HG02678 (cell line): ENCODE results near the gene SEC14L6.

Experiments used
- ATAC-seq: cut with Tn5 transposase; IDR thresholded peaks from one replicate; pipeline ENCODE4 v1.9.1; 2021; ENCODE audit warnings: mild to moderate bottlenecking, moderate library complexity; ENCODE audit not compliant: unreplicated experiment

The SEC14L6 gene

DNA sequence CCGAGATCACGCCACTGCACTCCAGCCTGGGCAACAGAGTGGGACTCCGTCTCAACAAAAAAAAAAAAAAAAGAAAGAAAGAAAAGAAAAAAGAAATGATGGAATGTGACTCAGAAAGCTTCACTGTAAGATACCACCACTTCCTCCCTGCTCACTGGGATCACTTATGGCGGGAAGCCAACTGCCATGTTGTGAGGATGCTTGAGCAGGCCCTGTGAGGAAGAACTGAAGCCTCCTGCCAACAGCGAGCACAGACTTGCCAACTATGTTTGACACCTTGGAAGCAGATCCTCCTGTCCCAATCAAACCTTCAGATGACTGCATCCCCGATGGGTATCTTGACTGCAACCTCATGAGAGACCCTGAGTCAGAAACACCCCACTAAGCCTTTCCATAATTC lies 8.3 kb downstream of the SEC14L6 start:
- ATAC-seq, result no peak

GRCh38 chr22:30537083-30537731 lies 9.3 kb downstream of the SEC14L6 start:
- ATAC-seq, result no peak

GRCh38 chr22:30535182-30535581 lies 11.4 kb downstream of the SEC14L6 start:
- ATAC-seq, result no peak

GRCh38 chr22:30531651-30532608 lies 14.6 kb downstream of the SEC14L6 start:
- no peak for ATAC-seq

- no peak for ATAC-seq
Measured at GRCh38 chr22:30526656-30527055, 19.9 kb downstream of the SEC14L6 start.

DNA sequence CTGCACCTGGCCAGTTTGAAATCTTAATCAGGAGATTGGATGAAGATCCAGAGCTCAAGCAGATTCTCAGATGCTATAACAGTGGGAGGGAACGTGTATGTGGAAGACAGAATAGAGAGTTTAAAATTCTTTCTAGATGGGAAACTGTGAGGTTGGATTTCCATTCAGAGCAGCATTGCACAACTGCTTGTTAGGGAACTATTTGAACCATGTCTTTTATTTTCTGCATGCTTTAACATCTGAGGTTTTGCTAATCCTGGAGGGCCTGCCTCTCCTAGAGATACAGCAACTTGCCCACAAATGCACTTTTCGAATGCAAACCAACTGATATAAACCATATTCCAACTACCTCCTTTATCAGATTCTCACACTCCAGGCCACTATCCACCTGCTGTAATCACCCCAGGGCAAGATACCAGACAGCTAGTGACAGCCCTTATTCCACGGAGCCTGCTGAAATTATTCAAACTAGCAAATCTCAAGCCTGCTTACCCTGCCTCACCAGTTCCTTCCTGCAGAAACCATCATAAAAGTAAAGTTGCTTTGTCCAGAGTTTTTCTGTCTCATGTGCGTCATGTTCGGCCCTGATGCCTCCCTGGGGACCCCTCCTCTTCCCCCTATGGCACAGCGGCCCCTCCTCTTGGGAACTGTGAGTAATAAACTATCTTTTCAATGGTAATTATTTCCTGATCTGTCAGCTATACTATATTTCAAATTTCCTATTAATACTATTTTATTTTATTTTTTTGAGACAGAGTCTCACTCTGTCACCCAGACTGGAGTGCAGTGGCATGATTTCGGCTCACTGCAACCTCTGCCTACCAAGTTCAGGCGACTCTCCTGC lies 22.7 kb downstream of the SEC14L6 start:
- no peak for ATAC-seq

- ATAC-seq, result no peak
Measured at GRCh38 chr22:30521368-30522156, 25.0 kb downstream of the SEC14L6 start.

- no peak for ATAC-seq
Measured at GRCh38 chr22:30519842-30520425, 26.6 kb downstream of the SEC14L6 start.

GRCh38 chr22:30516731-30517130 lies 29.8 kb downstream of the SEC14L6 start:
- no peak for ATAC-seq

- no peak for ATAC-seq
Measured at GRCh38 chr22:30516273-30516672, 30.3 kb downstream of the SEC14L6 start.

DNA sequence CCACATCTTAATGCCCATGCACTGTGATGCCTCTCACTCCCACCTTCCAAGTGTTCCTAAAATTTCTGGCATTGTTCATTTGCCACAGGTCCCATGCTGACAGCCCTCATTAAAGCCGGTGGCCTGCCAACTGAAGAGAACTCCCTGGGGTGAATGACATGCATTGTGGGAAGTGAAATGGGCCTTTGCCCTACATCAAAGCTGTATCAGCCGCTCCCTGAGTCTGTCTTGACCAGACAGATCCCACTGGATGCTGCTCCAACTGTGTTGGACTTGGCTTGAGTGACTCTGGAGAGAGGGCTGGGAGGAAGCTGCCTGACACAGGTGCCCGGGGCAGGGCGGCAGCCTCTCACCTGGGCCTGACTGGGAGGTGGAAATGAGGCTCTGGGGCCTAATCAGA lies 32.3 kb downstream of the SEC14L6 start:
- ATAC-seq, result no peak

DNA sequence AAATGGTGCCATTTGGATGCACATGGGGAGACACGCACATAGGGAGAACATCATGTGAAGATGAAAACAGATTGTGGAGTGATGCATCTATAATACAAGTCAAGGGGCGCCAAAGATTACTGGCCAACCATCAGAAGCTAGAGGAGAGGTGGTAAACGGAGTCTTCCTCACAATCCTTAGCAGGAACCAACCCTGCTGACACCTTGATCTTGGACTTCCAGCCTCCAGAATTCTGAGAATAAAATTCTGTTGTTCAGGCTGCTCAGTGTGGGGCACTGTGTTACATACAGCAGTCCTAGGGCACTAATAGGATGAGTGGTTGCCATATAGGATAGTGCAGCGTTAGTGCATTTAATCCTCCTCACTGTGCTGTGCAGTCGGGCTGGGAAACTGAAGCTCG lies 33.1 kb downstream of the SEC14L6 start:
- no peak for ATAC-seq

- ATAC-seq, result no peak
Measured at GRCh38 chr22:30511911-30512310, 34.6 kb downstream of the SEC14L6 start.

DNA sequence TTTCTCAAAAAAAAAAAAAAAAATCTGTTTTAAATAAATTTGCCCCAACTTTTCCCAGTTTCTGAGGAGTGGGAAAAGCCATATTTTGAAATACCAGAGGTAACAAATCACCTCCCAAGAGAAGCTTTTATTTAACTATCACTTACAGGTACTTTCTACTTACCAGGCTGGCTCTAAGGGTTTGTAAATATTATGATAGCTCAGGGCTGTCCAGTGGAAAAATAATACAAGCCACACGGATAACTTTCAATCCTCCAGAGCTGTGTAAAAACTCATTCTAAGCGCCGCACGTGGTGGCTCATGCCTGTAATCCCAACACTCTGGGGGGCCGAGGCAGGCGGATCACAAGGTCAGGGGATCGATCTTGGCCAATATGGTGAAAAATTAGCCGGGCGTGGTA lies 35.4 kb downstream of the SEC14L6 start:
- no peak for ATAC-seq

GRCh38 chr22:30508216-30508615 lies 38.3 kb downstream of the SEC14L6 start:
- ATAC-seq, result no peak

- no peak for ATAC-seq
Measured at GRCh38 chr22:30507670-30508069, 38.9 kb downstream of the SEC14L6 start.

GRCh38 chr22:30506507-30506968 lies 40.0 kb downstream of the SEC14L6 start:
- no peak for ATAC-seq

GRCh38 chr22:30503551-30503950 lies 43.0 kb downstream of the SEC14L6 start:
- no peak for ATAC-seq

DNA sequence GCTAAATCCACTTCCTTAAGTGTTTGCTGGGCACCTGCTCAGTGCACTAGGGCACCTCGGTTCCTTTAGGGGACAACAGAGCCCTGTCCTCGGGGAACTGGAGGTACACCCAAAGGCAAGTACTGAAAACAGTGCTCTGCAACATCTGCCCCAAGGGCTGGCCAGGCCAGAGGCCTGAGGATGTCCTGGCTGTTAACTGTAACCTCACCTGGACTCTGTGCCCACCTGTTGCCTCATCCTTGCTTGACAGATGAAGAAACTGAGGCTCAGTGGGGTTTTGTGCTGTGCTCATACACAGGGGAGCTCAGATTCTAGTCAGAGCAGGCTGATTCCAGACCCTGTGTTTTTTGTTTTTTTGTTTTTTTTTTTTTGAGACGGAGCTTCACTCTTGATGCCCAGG lies 43.6 kb downstream of the SEC14L6 start:
- no peak for ATAC-seq

- ATAC-seq, result no peak
Measured at GRCh38 chr22:30502153-30502552, 44.4 kb downstream of the SEC14L6 start.
